ENCODE measurements around the gene PSMD11.

DNA sequence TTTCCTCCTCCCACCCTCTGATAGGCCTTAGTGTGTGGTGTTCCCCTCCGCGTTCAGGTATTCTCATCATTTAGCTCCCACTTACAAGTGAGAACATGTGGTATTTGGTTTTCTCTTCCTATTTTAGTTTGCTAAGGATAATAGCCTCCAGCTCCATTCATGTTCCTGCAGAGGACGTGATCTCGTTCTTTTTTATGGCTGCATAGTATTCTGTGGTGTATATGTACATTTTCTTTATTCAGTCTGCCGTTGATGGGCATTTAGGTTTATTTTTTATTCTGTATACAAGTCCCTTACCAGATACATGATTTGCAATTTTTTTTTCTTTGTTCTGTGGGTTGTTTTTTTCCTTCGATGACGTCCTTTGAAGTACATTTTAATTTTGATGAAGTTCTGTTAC lies 23.6 kb downstream of the PSMD11 start:
- TF ChIP-seq POLR2A (IDR thresholded peaks at IDR 0.05; ENCODE audit: low read depth, low read length): no peak
- TF ChIP-seq, protein P1, sequence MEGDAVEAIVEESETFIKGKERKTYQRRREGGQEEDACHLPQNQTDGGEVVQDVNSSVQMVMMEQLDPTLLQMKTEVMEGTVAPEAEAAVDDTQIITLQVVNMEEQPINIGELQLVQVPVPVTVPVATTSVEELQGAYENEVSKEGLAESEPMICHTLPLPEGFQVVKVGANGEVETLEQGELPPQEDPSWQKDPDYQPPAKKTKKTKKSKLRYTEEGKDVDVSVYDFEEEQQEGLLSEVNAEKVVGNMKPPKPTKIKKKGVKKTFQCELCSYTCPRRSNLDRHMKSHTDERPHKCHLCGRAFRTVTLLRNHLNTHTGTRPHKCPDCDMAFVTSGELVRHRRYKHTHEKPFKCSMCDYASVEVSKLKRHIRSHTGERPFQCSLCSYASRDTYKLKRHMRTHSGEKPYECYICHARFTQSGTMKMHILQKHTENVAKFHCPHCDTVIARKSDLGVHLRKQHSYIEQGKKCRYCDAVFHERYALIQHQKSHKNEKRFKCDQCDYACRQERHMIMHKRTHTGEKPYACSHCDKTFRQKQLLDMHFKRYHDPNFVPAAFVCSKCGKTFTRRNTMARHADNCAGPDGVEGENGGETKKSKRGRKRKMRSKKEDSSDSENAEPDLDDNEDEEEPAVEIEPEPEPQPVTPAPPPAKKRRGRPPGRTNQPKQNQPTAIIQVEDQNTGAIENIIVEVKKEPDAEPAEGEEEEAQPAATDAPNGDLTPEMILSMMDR (IDR thresholded peaks at IDR 0.05; ENCODE audit: extremely low read depth in 1 of 2, insufficient read depth in 1 of 2, low read depth in 1 of 2, low read length in 2 of 2): no peak
- TF ChIP-seq JUN (IDR thresholded peaks at IDR 0.05; ENCODE audit: borderline replicate concordance, insufficient read depth, insufficient read length, low read depth): no peak
- TF ChIP-seq MAX (IDR thresholded peaks at IDR 0.05; ENCODE audit: insufficient read depth, insufficient read length): no peak
- no peak for TF ChIP-seq EZH2 (IDR thresholded peaks at IDR 0.05; ENCODE audit: borderline replicate concordance, low read depth, low read length, severe bottlenecking)
- TF ChIP-seq GATA2 (IDR thresholded peaks at IDR 0.05; ENCODE audit: insufficient read depth, insufficient read length, low read depth, low read length): no peak
- no peak for TF ChIP-seq POLR2AphosphoS5 (IDR thresholded peaks at IDR 0.05; ENCODE audit: insufficient read depth, low read depth, low read length)
- TF ChIP-seq MYC (IDR thresholded peaks at IDR 0.05; ENCODE audit: low read depth, low read length): no peak
